HG03039 (cell line): Measurements from ENCODE around the gene HNMT.
"Not testable (repeated sequence)": the region's sequence is repeated elsewhere in the genome, so short reads cannot be mapped to it uniquely, and the experiment has no call there.

Source experiments
- ATAC-seq: cut with Tn5 transposase; IDR thresholded peaks from one replicate; pipeline ENCODE4 v1.9.1; 2021; ENCODE audit warnings: mild to moderate bottlenecking, moderate library complexity; ENCODE audit not compliant: unreplicated experiment

Gene HNMT

DNA sequence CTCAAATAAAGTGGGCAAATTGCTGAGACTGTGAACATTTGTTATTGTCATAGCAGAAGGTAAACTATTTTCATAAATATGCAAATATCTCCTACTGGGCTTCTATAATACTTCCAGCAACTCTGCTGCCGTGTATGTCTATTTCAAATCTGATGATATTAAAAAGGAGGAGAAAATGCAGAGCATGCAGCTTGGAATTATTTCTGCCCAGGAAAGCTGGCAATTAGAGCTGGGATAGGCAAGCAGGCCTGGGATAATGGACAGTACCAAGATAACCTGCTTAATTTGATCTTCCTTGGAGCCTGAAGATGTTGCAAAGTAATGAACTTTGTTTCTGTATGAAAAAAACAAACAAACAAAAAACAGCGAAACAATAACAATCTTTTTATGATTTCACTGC is 72.8 kb downstream of the HNMT start:
- ATAC-seq = no peak

- no peak for ATAC-seq
These were observed 76.3 kb downstream of the HNMT start for GRCh38 chr2:138040616-138041015.

GRCh38 chr2:138042311-138042710 is 78.0 kb downstream of the HNMT start:
- ATAC-seq = no peak

- not testable (repeated sequence) for ATAC-seq
These were observed 79.3 kb downstream of the HNMT start for GRCh38 chr2:138043588-138043987.

DNA sequence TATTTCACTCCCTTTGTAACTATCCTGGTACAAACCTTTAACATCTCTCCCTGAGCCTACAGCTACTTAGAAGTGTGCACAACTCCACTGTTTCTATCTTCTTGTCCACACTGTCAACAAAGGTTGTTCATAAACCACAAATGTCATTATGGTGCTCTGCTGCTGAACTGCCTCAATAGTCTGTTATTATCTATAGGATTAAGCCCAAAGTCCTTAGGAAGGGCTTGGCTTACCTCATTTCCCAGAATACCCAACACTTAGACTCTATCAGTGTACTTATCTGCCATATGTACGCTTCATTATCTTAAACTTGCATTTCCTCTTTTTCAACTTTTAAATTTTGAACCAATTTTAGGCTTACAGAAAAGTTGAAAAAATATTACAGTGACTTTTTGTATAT is 94.2 kb downstream of the HNMT start:
- ATAC-seq = no peak

GRCh38 chr2:138059487-138060300 is 95.4 kb downstream of the HNMT start:
- ATAC-seq = no peak

GRCh38 chr2:138060301-138060635 is 96.0 kb downstream of the HNMT start:
- ATAC-seq = no peak

DNA sequence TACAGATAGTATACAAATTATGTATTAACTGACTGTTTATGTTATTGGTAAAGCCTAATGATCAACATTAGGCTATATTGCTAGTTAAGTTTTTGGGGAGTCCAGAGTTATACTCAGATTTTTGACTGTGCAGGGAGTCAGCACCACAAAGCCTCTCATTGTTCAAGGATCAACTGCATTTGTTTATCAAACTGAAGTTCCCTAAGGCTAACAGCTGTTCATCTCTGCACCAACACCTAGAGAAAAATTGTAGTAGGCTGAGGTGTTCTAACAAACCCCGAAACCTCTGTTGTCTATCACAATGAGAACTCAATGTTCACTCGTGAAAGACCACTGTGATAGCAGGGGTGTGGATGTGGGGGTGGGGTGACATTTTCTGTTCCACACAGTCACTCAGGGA is 97.7 kb downstream of the HNMT start:
- ATAC-seq = no peak

GRCh38 chr2:138063181-138063580 is 98.9 kb downstream of the HNMT start:
- no peak for ATAC-seq
